Dermis blood vessel endothelial cell (primary cell): ENCODE results near the gene KDM4C. TPM values are rescaled to one million over a fixed set of nuclear protein-coding genes. Genes with fewer than 3 reads are reported as not detected.
"Not testable (repeated sequence)": the region's sequence is repeated elsewhere in the genome, so short reads cannot be mapped to it uniquely, and the experiment has no call there.

Experiments
- DNase-seq: peaks from one replicate; pipeline ENCODE4 v3.0.0; 2010
- total RNA-seq: library from RNA; depleted of rRNA; stranded (reverse); fragments of >200 nt; gene quantifications from 2 replicates; pipeline ENCODE4 v1.2.3, GENCODE V29; 2014

The KDM4C gene
- total RNA-seq, 1 donor from 2014 or later = 23.0 TPM

GRCh38 chr9:6941501-6941900, 183.7 kb downstream of the KDM4C start:
- no peak for DNase-seq

GRCh38 chr9:6942406-6942805, 184.6 kb downstream of the KDM4C start:
- no peak for DNase-seq

- DNase-seq = no peak
Observed at GRCh38 chr9:6943293-6943692, 185.5 kb downstream of the KDM4C start.

- peak; percentile 82 for DNase-seq
Observed at GRCh38 chr9:6944093-6944551, 186.3 kb downstream of the KDM4C start.

GRCh38 chr9:6944896-6945295, 187.1 kb downstream of the KDM4C start:
- DNase-seq = no peak

GRCh38 chr9:6945816-6946215, 188.0 kb downstream of the KDM4C start:
- no peak for DNase-seq

GRCh38 chr9:6946583-6947166, 188.9 kb downstream of the KDM4C start:
- no peak for DNase-seq

- not testable (repeated sequence) for DNase-seq
Observed at GRCh38 chr9:6948921-6949320, 191.1 kb downstream of the KDM4C start.

GRCh38 chr9:6955251-6955921, 197.6 kb downstream of the KDM4C start:
- peak; percentile 78 for DNase-seq

DNA sequence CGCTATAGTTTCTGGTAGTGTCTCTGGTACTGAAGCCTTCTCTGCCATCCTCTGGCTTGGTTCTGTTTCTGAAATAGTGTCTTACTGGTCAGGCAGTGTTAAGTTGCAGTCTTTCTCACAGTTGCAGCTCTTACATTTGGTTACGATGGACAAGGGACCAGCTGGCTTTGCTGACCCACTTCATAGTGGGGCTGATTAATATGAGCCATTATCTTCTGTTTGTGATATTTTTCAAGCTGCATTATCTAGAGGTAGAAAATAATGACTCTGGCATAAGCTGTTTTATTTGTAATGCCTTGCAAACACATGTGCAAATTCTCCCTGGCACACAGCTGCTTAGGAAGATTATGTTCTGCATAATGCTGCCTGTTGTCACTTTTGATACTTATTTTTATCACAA, 199.1 kb downstream of the KDM4C start:
- no peak for DNase-seq

GRCh38 chr9:6959270-6960000, 201.7 kb downstream of the KDM4C start:
- peak; percentile 21 for DNase-seq

DNA sequence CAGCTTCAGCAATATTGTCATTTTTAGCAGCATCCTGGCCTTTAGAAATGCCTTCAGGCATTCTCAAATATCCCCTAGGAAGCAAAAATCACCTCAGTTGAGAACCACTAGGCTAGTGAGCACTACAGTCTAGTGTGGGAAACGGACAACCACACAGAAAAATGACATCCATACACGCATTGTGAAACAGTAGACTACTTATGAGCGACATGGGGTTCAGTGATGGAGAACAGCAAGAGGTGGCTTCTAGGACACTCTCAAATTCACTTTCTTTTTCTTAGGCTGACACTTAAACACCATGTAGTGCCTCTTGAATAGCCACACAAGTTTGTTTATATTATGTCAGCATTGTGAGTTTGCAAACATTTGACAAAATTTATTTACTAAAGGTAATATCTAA, 203.0 kb downstream of the KDM4C start:
- DNase-seq = no peak

GRCh38 chr9:6961845-6962522, 204.2 kb downstream of the KDM4C start:
- DNase-seq = no peak

DNA sequence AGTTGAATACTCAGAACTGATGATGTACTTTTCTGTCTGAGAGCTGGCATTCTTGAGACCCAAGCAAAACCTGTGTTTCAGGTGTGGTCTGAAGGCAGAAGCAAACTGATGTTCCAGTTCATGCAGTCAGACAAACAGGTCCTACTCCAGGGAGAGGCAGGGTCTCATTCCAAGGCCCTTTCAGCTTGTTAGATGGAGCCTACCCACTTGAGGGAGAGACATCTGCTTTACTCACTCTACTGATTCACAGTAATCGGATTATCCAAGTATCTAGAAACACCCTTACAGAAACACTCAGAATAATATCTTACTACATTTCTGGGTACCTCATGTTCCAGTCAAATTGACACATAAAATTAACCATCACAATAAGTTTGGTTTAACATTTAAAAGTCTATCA, 207.8 kb downstream of the KDM4C start:
- DNase-seq = no peak

- no peak for DNase-seq
Observed at GRCh38 chr9:6968271-6968670, 210.5 kb downstream of the KDM4C start.

GRCh38 chr9:6969805-6970204, 212.0 kb downstream of the KDM4C start:
- DNase-seq = no peak

DNA sequence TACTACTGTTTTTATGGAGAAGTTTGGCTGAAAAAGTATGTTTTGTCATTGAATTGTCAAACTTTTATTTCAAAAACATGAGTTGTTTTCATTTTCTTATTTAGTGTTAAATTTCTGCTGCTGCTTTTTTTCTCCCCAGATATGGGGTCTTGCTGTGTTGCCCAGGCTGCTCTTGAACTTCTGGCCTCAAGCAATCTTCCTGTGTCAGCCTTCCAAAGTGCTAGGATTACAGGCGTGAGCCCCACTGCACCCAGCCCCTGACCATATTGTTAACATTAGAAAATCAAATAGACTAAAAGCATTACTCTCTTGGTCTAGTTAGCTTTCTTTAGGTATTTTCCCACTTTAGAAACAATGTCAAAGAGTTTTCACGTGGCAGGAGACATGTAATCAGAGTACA, 215.3 kb downstream of the KDM4C start:
- DNase-seq = no peak

GRCh38 chr9:6973762-6974161, 216.0 kb downstream of the KDM4C start:
- no peak for DNase-seq

DNA sequence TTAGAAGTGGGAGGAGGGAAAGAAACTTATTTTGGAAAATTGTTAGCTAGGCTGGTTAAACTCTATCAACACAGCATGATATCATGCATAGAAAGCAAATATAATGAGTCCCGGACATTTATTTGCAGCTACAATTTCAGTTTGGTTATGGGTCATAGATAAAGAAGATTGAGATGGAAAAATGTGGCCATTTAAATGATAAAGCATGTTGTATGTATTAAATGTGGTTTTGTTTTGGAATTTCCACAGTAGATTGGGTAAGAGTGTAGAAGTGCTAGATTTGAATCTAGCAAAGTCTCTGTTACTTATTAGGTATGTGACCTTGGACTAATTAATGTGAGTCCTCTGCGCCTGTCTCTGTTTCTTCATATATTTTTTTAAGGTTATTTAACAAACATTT, 217.4 kb downstream of the KDM4C start:
- no peak for DNase-seq

DNA sequence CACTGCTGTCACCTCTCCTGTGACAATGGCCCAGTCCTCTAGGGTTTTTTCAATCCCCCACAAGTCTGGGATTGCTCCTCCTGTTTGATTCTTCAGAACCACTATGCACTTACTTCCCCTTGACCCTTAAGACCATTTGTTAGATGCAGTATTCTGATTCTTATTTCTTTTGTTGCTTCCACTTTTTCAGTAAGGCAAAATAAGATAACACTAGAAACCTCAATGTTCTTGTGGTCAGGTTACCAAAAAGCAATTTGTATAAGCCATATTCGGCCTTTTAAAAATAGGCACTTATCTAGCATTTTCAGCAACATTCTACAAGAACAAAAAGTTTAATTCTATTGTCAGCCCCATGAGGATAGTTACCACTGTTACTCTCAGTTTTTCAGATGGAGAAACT, 220.0 kb downstream of the KDM4C start:
- no peak for DNase-seq

DNA sequence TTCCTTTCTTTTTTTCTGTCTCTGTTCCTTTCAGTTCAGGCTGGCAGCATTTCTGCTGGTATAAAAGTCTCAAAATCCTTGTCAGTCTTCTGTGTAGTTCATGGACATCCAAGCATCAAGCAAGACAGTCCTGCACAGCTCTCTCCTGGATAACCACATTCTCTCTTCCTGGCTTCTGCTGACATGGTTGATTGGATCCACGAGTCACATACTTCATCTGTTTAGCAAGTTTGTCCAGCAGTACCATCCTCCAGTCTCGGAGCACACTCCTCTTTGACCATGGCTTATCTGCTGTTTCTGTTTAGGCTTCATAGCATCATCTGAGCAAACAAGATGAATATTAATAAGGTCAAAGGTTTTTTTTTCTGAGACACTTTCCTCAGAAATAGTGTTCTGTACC, 220.8 kb downstream of the KDM4C start:
- DNase-seq = no peak

DNA sequence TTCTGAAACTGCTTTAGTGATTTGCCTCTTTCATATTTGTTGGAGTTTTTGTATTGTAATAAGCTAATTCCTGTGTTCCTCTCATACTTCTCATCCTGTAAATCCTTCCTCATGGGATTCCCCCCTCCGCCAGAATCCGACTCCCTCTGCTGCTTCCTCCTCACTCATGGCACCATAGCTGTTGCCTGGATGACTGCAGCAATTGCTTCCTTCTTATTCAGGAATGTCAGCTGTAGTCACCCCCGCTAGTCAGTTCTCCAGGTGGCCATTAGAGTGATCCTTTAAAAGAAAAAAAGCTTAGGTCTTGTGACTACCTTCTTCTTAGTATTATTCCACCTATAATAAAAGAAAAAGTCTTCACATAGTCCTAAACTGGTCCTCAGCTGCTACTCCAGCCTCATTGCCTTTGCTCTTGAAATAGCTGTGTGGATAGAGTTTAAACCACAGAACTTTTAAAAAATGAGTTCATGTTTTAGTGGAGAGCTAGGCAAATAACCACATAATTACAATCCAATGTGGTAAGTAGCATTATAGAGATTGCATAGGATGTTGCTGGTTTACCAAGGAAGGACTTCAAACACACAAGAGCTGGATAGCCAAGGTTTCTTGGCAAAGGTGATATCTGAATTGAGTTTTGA, 227.3 kb downstream of the KDM4C start:
- no peak for DNase-seq
